Activated naive CD4-positive, alpha-beta T cell treated with anti-CD3 and anti-CD28 coated beads for 36 hours (primary cell): ENCODE data around the gene DCAF6. TPM values are rescaled to one million over a fixed set of nuclear protein-coding genes. Genes with fewer than 3 reads are reported as not detected.
"Not testable (repeated sequence)": the region's sequence is repeated elsewhere in the genome, so short reads cannot be mapped to it uniquely, and the experiment has no call there.

Experiments
- CTCF ChIA-PET: fragments of 350-600 bp; sonication (Branson Sonifier 250); formaldehyde crosslinking; loops from one replicate; lab custom pipeline; 2021; ENCODE audit warnings: antibody characterized with exemption; lab: Charles Lee
- DNase-seq: peaks from one replicate; pipeline ENCODE4 v3.0.0-alpha.2; 2020
- H3K27ac Mint-ChIP-seq: one replicate; pipeline ENCODE4 v1.8.0; 2021; ENCODE audit warnings: mild to moderate bottlenecking, mixed read lengths
- H3K27me3 Mint-ChIP-seq: one replicate; pipeline ENCODE4 v1.8.0; 2021; ENCODE audit warnings: low read depth, mixed read lengths
- H3K36me3 Mint-ChIP-seq: one replicate; pipeline ENCODE4 v1.8.0; 2021; ENCODE audit warnings: low read depth, mixed read lengths
- H3K4me1 Mint-ChIP-seq: one replicate; pipeline ENCODE4 v1.8.0; 2021; ENCODE audit warnings: low read depth, mixed read lengths
- H3K4me3 Mint-ChIP-seq: one replicate; pipeline ENCODE4 v1.8.0; 2021; ENCODE audit warnings: mild to moderate bottlenecking, moderate library complexity, mixed read lengths
- H3K9me3 Mint-ChIP-seq: one replicate; pipeline ENCODE4 v1.8.0; 2021; ENCODE audit warnings: mixed read lengths
- intact Hi-C: fragments of 100-400 bp; cut with micrococcal nuclease; formaldehyde crosslinking; loops from one replicate; pipeline ENCODE4 v1.15.1; 2023
- total RNA-seq, 2 experiments: library from RNA; stranded (reverse); gene quantifications; one replicate each; pipeline ENCODE4 v1.2.3, GENCODE V29; 2021

The DCAF6 gene
- total RNA-seq, 2 experiments from 2014 or later, result 15.4 to 15.9 TPM

DNA sequence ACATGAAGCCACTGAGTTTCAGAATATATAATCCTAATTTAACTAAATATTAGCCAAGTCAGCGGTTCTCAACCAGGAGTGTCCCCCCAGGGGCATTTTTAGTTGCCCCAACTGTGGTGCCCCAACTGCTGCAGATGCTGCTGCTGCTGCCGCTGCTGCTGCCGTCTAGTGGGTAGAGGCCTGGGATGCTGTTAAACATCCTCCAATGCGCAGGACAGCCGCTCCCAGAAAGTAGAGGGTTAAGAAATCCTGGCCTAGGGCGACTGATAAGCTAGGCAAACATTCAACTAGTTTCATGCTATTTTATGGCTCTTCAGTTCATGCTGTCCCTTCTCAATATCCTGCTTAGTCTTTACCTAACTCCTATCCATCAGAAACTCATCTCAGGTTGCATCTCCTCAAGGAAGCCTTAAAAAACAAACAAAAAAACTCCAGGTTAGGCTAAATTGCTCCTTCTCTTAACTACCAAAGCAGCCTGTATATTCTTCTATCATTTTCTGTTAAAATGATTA is 9.9 kb upstream of the DCAF6 start:
- H3K36me3 Mint-ChIP-seq, result peaks cover 5% of the 10 kb centered on the region

DNA sequence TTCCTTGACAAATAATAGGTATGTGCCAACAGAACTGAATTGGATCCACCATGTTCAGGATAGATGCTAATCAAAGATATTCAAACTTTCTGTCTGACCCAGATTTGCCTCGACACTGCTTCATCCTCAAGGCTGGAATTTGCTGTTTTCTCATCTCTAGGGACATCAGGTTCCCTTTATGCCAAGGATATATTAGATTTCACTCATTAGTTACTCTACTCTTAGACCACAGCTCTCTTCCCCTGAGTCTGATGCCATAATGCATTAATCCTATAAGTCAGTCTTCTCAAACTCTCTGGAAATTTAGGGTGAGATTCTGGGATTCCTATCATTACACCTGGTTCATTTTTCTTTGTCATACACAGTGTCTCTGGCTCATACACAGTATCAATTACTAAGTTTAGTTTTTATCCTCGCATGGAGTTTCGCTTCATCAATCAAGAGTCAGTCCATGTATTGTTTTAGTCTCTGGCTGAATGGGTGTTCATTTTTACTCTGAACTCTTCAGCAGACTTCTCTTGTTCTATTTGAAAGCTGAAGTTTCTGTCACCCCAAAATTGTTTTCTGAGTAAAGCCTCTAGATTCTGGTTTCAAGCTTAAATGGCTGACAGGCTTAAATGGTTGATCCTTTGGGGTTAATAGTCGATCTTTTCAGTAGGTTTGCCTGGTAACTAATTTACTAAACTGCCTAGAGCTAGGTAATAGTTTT is 9.3 kb upstream of the DCAF6 start:
- H3K9me3 Mint-ChIP-seq, result no peaks in the 10 kb centered on the region
- H3K27ac Mint-ChIP-seq, result no peak overlapping the region
- peaks cover 3% of the 10 kb centered on the region for H3K36me3 Mint-ChIP-seq
- H3K4me1 Mint-ChIP-seq, result peaks cover 13% of the 10 kb centered on the region
- DNase-seq, result no peak
- intact Hi-C loops, result no loop called here
- CTCF ChIA-PET, result interaction anchor here (0.8 to 1.4 kb wide), 4 partner anchors 9 to 157 kb away, joined by 3 to 5 read pairs (median 3); no protein-coding TSS in a partner anchor
- H3K27me3 Mint-ChIP-seq, result no peaks in the 10 kb centered on the region
- no peak overlapping the region for H3K4me3 Mint-ChIP-seq

More for the DNA sequence above, 9.9 kb upstream of the DCAF6 start:
- Mint-ChIP-seq H3K4me1 (peaks cover 17% of the 10 kb centered on the region), H3K27ac (no peak overlapping the region), H3K9me3 (no peaks in the 10 kb centered on the region), H3K4me3 (no peak overlapping the region), H3K27me3 (no peaks in the 10 kb centered on the region)
- intact Hi-C loops, result no loop called here
- CTCF ChIA-PET, result interaction anchor here (1.4 kb wide), 1 partner anchor 9 kb away, joined by 5 read pairs; no protein-coding TSS in a partner anchor
- DNase-seq, result no peak

DNA sequence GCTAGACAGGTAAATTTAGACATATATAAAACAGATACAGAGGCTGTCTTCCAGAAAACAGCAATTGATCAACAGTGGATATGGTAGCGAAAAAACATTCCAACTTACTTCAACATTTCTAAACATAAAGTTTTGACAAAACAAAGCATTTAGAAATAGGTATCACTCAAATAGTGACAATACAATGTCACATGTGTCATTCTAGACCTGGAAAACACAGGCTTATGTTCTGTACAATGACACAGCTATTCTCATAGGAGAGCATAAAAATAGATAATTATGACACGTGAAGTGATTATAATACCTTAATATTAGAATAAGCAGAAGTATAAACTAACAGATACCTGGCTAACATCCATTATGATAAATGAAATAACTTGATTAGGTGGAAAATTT is 8.0 kb upstream of the DCAF6 start:
- Mint-ChIP-seq H3K9me3 (no peaks in the 10 kb centered on the region), H3K4me3 (no peak overlapping the region), H3K27ac (no peak overlapping the region), H3K4me1 (peaks cover 13% of the 10 kb centered on the region), H3K27me3 (no peaks in the 10 kb centered on the region), H3K36me3 (no peaks in the 10 kb centered on the region)
- CTCF ChIA-PET, result interaction anchor here (1.1 kb wide), 1 partner anchor 42 kb away, joined by 3 read pairs; no protein-coding TSS in a partner anchor
- intact Hi-C loops, result no loop called here
- DNase-seq, result no peak

DNA sequence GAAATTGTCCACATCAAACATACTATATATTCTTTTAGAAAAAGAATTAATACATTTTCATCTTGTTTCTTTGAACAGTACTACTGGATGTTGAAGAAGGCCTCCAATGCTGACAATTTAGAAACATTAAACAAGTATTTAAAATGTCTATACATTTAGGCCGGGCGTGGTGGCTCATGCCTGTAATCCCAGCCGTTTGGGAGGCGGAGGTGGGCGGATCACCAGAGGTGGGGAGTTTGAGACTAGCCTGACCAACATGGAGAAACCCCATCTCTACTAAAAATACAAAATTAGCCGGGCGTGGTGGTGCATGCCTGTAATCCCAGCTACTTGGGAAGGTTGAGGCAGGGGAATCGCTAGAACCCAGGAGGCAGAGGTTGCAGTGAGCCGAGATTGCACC is 7.6 kb upstream of the DCAF6 start:
- not testable (repeated sequence) for H3K36me3 Mint-ChIP-seq

DNA sequence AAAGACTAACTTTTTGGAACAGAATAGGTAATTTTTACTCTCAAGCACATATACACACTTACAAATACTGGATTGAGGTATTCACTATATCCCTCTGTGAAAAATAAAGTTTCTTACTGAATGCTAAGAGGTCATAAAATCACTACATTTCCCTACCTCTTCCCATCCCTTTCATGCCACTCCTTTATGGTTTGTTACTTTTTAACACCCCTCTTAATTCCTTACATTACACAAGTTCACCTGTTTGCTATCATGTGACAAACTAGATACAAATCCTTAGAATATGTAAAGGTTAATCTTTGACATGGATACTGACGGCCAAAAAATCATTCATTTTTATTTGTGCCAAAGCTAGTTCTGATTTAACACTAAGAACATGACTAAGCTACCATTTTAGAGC is 6.8 kb upstream of the DCAF6 start:
- H3K9me3 Mint-ChIP-seq, result no peaks in the 10 kb centered on the region
- no peak overlapping the region for H3K4me3 Mint-ChIP-seq
- intact Hi-C loops, result loop anchor here (10.0 kb wide), 1 partner anchor 1965 kb away; the partner anchor contains the start of gene SCYL3
- CTCF ChIA-PET, result interaction anchor here (0.6 to 1.4 kb wide), 5 partner anchors 16 to 84 kb away, joined by 3 read pairs; partner anchors contain the start of gene ADCY10
- H3K4me1 Mint-ChIP-seq, result peaks cover 24% of the 10 kb centered on the region
- no peaks in the 10 kb centered on the region for H3K27me3 Mint-ChIP-seq
- H3K36me3 Mint-ChIP-seq, result no peaks in the 10 kb centered on the region
- H3K27ac Mint-ChIP-seq, result no peak overlapping the region
- no peak for DNase-seq

More for the DNA sequence above, 7.6 kb upstream of the DCAF6 start:
- H3K27ac Mint-ChIP-seq, DNase-seq, H3K27me3 Mint-ChIP-seq, H3K9me3 Mint-ChIP-seq, intact Hi-C loops, H3K4me3 Mint-ChIP-seq, CTCF ChIA-PET: not testable (repeated sequence)
- H3K4me1 Mint-ChIP-seq, result peaks cover 17% of the 10 kb centered on the region

DNA sequence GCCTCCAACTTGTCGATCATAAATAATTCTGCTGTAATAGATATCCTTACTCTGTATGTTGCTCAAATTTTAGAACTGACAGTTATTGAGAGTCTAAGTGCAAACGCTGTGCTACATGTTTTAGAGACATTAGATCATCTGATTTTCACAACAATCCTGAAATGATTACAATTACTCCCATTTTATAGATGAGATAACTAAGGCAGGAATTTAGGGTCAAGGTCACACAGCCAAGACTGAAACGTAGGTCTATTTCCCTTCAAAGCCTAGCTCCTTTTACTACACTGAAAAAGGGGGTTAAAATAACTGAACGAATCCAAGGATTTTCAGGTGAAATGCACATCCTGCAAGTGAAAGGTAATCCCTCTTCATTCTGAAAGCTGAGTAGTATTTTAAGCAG is 2.7 kb upstream of the DCAF6 start:
- CTCF ChIA-PET, result interaction anchor here (2.4 kb wide), 1 partner anchor 148 kb away, joined by 7 read pairs; no protein-coding TSS in a partner anchor

DNA sequence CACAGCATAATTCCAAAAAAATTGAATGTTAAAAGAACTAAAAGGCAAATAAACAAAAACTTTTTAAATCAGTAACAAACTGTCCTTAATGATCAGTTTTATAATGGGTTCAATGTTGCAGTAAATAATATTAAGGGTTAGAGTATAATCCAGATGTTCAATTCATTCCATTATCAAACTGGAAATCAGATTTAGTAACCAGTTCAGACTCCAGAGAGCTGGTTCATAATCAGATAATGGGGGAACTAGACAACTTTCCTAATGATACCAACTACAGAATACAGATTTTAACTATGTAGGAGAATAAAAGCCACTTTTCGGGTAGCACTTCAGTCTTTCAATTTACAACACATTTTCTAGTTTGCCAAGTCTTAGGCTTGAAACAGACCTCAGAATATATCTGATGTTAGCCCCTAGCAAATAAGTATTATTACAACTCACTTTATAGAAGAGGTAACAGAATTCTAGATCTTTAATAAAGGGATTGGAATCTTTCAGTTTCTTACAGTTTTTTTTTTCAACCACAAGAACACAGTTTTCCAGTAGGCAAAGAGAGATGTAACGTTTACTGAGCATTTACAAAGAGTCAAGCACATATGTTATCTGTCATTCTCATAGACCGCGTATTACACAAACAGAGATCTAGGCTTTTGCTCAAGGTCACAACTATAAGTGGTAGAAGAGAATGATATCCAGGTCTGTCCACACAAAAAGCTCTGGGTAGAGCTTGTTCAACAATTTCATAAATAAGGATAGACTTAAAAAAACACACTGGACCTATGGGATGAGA is 1.9 kb upstream of the DCAF6 start:
- H3K4me3 Mint-ChIP-seq, result peak overlapping the region; percentile 85
- H3K27ac Mint-ChIP-seq, result peak overlapping the region; percentile 100
- H3K36me3 Mint-ChIP-seq, result no peaks in the 10 kb centered on the region
- DNase-seq, result no peak
- H3K9me3 Mint-ChIP-seq, result no peaks in the 10 kb centered on the region
- peaks cover 31% of the 10 kb centered on the region for H3K4me1 Mint-ChIP-seq
- no peaks in the 10 kb centered on the region for H3K27me3 Mint-ChIP-seq
- intact Hi-C loops, result loop anchor here (1.0 to 10.0 kb wide), 6 partner anchors 148 to 1960 kb away; partner anchors contain the start of genes CD247, NME7 and SCYL3
- CTCF ChIA-PET, result interaction anchor here (0.6 to 2.4 kb wide), 3 partner anchors 34 to 150 kb away, joined by 3 to 7 read pairs (median 4); no protein-coding TSS in a partner anchor

More for the DNA sequence above, 2.7 kb upstream of the DCAF6 start:
- no peak overlapping the region for H3K27ac Mint-ChIP-seq
- no peak for DNase-seq
- H3K27me3 Mint-ChIP-seq, result no peaks in the 10 kb centered on the region
- no peak overlapping the region for H3K4me3 Mint-ChIP-seq
- peaks cover 31% of the 10 kb centered on the region for H3K4me1 Mint-ChIP-seq
- H3K9me3 Mint-ChIP-seq, result no peaks in the 10 kb centered on the region
- intact Hi-C loops, result loop anchor here (10.0 kb wide), 1 partner anchor 1961 kb away; the partner anchor contains the start of gene SCYL3
- no peaks in the 10 kb centered on the region for H3K36me3 Mint-ChIP-seq

DNA sequence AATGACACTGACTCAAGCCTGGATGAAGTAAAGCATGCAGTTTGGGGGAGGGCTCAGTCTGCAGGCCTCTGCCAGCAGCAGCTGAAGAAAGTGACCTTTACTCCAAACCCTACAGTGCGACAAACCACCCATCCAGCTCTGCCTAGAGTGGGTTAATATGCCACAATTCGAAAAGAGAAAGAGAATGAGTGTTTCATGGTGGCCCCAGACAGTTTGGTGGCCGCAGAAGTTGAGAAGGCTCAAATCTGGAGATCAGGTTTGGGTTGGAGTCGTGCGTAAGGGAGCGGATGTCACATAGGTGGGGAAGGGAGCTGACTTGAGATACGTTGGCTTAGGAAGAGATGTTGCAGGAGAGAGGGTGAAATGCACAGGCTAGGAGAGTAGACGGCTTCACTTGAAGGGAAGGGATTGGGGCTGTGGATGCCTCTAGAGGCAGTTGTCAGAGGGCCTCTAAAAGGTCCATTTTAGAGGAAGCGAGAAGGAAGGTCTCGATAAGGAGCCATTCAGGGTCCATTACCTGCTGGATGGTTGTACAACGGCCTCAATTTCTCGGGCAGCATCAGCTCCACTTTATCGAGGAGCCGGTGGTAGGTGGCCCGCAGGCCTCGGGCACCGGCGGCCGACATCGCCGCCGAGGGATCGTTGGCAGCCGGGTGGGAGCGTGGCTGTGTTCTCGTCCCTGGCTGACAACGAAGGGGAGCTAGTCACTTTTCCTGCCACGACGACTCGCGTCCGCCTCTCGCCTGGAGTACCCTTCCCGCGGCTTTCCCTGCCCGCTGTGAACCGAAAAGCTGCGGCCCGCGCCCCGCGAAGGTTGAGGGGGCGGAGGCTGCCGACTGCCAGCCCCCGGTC is 1.0 kb upstream of the DCAF6 start:
- peaks cover 29% of the 10 kb centered on the region for H3K4me1 Mint-ChIP-seq

DNA sequence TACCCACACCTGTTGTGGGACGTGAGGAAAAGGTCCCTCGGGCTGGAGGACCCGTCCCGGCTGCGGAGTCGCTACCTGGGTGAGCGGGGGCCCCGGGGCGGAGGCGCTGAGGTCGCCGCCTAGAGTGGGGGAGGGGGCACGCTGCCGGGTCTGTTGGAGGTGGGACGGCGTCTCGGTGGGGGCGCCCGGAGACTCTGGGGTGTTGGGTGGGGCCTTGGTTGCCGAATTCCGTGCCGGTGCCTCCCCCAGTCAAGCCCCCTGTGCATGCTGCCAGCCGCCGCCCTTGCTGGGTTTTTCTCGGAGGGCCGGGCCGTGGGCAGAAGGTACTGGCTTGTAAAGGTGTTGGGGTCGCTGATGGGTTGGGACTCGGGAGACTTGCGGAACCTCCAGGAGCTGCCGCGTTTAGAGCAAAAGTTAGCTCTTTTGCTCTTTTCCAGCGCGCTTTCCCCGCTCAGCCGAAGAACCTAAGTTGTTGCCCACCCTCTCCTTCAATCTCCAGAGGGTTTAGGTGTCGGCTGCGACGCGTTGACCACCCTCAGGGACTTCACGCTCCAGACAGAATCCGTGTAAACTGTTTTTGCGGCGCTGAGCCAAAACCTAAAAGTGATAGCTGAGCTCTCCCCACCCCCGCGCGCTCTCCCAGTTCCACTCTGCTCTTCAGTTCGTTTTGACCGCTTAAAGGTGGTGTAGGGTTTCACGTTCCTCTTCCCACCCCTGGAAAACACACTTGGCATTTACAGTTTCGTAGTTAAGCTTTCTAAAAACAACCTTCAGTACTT is 636 bp downstream of the DCAF6 start, which contains the start of gene MPC2:
Gene MPC2, minus strand, starts transcription at position 143 of the 779 bp plus-strand sequence. CDS start 1,231 bp downstream, outside the sequence.
- peak within 1 kb of the TSS; percentile 85 for H3K4me3 Mint-ChIP-seq
- H3K27ac Mint-ChIP-seq, result peak within 1 kb of the TSS; percentile 100
- intact Hi-C loops, result loop anchor here (1.0 to 10.0 kb wide), 13 partner anchors 134 to 1958 kb away; partner anchors contain the start of genes CD247, CREG1, POU2F1 and RCSD1
- peaks cover 39% of the 10 kb centered on the region for H3K4me1 Mint-ChIP-seq
- peak; percentile 67 for DNase-seq
- CTCF ChIA-PET, result no interaction called here
- no peaks in the 10 kb centered on the region for H3K9me3 Mint-ChIP-seq
- H3K27me3 Mint-ChIP-seq, result no peaks in the 10 kb centered on the region
- H3K36me3 Mint-ChIP-seq, result peaks cover 1% of the 10 kb centered on the region

More for the DNA sequence above, 1.0 kb upstream of the DCAF6 start:
- DNase-seq, result peak; percentile 62
- intact Hi-C loops, result loop anchor here (1.0 to 10.0 kb wide), 16 partner anchors 132 to 1959 kb away; partner anchors contain the start of genes CD247, CREG1, NME7 and POU2F1
- Mint-ChIP-seq H3K9me3 (no peaks in the 10 kb centered on the region), H3K36me3 (no peaks in the 10 kb centered on the region), H3K27ac (peak overlapping the region; percentile 100), H3K4me3 (peak overlapping the region; percentile 85), H3K27me3 (no peaks in the 10 kb centered on the region)
- CTCF ChIA-PET, result interaction anchor here (0.6 to 1.3 kb wide), 6 partner anchors 8 to 222 kb away, joined by 3 to 8 read pairs (median 4); no protein-coding TSS in a partner anchor

DNA sequence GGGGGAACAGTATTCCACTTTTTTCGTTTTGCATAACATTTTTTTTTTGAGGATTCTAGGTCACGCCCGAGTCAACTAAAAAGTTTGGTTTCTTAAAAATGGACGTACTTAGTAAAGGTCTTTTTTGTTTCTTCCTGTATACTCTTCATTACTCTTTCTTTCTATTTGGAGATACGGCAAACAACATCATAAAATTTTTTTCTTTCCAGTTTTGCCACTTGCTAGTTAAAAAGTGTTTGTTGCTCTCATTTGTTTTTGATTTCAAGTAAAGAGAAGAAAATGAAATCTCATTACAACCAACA is 1.2 kb downstream of the DCAF6 start:
- intact Hi-C loops, result loop anchor here (2.0 to 10.0 kb wide), 7 partner anchors 201 to 1957 kb away; partner anchors contain the start of genes CD247, RCSD1, SCYL3 and SFT2D2
- H3K9me3 Mint-ChIP-seq, result no peaks in the 10 kb centered on the region
- H3K27ac Mint-ChIP-seq, result peak overlapping the region; percentile 78
- H3K27me3 Mint-ChIP-seq, result no peaks in the 10 kb centered on the region
- DNase-seq, result no peak
- H3K4me3 Mint-ChIP-seq, result peak overlapping the region; percentile 85
- H3K36me3 Mint-ChIP-seq, result peaks cover 1% of the 10 kb centered on the region
- peaks cover 39% of the 10 kb centered on the region for H3K4me1 Mint-ChIP-seq
- CTCF ChIA-PET, result no interaction called here
